IPS-18c (cell line): ENCODE measurements around the gene MSRB1.
A peak's percentile ranks its signal among the peaks of the same experiment; 100 is the strongest.
"Not testable (repeated sequence)": the region's sequence is repeated elsewhere in the genome, so short reads cannot be mapped to it uniquely, and the experiment has no call there.

Experiments
- H3K4me3 ChIP-seq: 2 replicates; pipeline ENCODE4 v1.7.0; 2013; ENCODE audit warnings: low read depth, mild to moderate bottlenecking, low read length, moderate library complexity; ENCODE audit not compliant: insufficient read depth
- H3K9me3 ChIP-seq: one replicate; pipeline ENCODE4 v1.6.1; 2013; ENCODE audit warnings: mild to moderate bottlenecking, low read length, moderate library complexity; ENCODE audit not compliant: control insufficient read depth, insufficient read depth

Gene MSRB1

GRCh38 chr16:1965396-1966001, 22.5 kb upstream of the MSRB1 start:
- Histone ChIP-seq H3K9me3 (no peaks in the 10 kb centered on the region), H3K4me3 (peak overlapping the region; percentile 87)

GRCh38 chr16:1964506-1965395, 21.8 kb upstream of the MSRB1 start, which contains the start of gene RPS2:
TSS of gene RPS2 (minus strand) at chr16:1964826. CDS start at chr16:1964625, 201 bp downstream.
- Histone ChIP-seq H3K4me3 (peak within 1 kb of the TSS; percentile 87), H3K9me3 (no peaks in the 10 kb centered on the region)

GRCh38 chr16:1963806-1964505, 21.0 kb upstream of the MSRB1 start:
- peaks cover 2% of the 10 kb centered on the region for H3K9me3 ChIP-seq
- peak overlapping the region; percentile 87 for H3K4me3 ChIP-seq

GRCh38 chr16:1962161-1963153, 19.5 kb upstream of the MSRB1 start:
- peak overlapping the region; percentile 87 for H3K4me3 ChIP-seq
- H3K9me3 ChIP-seq: not testable (repeated sequence)

GRCh38 chr16:1961651-1962067, 18.7 kb upstream of the MSRB1 start:
- peaks cover 2% of the 10 kb centered on the region for H3K9me3 ChIP-seq
- H3K4me3 ChIP-seq: no peak overlapping the region

- Histone ChIP-seq H3K9me3 (peaks cover 2% of the 10 kb centered on the region), H3K4me3 (peak overlapping the region; percentile 84)
Observed at GRCh38 chr16:1960665-1961630, 17.9 kb upstream of the MSRB1 start.

- Histone ChIP-seq H3K9me3 (peaks cover 2% of the 10 kb centered on the region), H3K4me3 (peak within 1 kb of the TSS; percentile 84)
Observed at GRCh38 chr16:1959269-1960039, 16.5 kb upstream of the MSRB1 start, which contains the start of gene NDUFB10. TSS of gene NDUFB10 (plus strand) at chr16:1959538. CDS start at chr16:1959625, 87 bp downstream.

GRCh38 chr16:1958715-1959268, 15.8 kb upstream of the MSRB1 start:
- peak overlapping the region; percentile 84 for H3K4me3 ChIP-seq
- H3K9me3 ChIP-seq: peaks cover 2% of the 10 kb centered on the region

GRCh38 chr16:1958143-1958491, 15.1 kb upstream of the MSRB1 start:
- H3K9me3 ChIP-seq, H3K4me3 ChIP-seq: not testable (repeated sequence)

GRCh38 chr16:1957434-1958142, 14.6 kb upstream of the MSRB1 start:
- H3K9me3 ChIP-seq, H3K4me3 ChIP-seq: not testable (repeated sequence)

GRCh38 chr16:1953734-1954133, 10.7 kb upstream of the MSRB1 start:
- Histone ChIP-seq H3K9me3 (no peaks in the 10 kb centered on the region), H3K4me3 (no peak overlapping the region)

GRCh38 chr16:1950559-1950958, 7.6 kb upstream of the MSRB1 start:
- Histone ChIP-seq H3K4me3 (no peak overlapping the region), H3K9me3 (no peaks in the 10 kb centered on the region)

- no peak overlapping the region for H3K4me3 ChIP-seq
- H3K9me3 ChIP-seq: no peaks in the 10 kb centered on the region
Observed at GRCh38 chr16:1950047-1950446, 7.0 kb upstream of the MSRB1 start.

- no peaks in the 10 kb centered on the region for H3K9me3 ChIP-seq
- H3K4me3 ChIP-seq: no peak overlapping the region
Observed at GRCh38 chr16:1949507-1949906, 6.5 kb upstream of the MSRB1 start.
